Breast epithelium (tissue), 4 donors: ENCODE measurements around the gene NKD2. TPM values are rescaled to one million over a fixed set of nuclear protein-coding genes. Genes with fewer than 3 reads are reported as not detected.

Experiments used
- DNase-seq, 2 donors: peaks; one replicate each; pipeline ENCODE4 v3.0.0-alpha.2; 2019; ENCODE audit warnings: low spot score in 2 of 2
- H3K27ac ChIP-seq, 2 donors: fragments of 200-600 bp; sonication (generic) in 1 of 2; one replicate each; pipeline ENCODE4 v1.5.1; 2016 to 2019; ENCODE audit warnings: mild to moderate bottlenecking in 1 of 2
- H3K27me3 ChIP-seq, 2 donors: fragments of 200-600 bp; sonication (generic) in 1 of 2; one replicate each; pipeline versions ENCODE4 v1.5.1 to v1.6.0; 2017 to 2019; ENCODE audit warnings: control low read depth in 1 of 2, mild to moderate bottlenecking in 1 of 2
- H3K36me3 ChIP-seq: fragments of 200-600 bp; one replicate; pipeline ENCODE4 v1.5.1; 2019
- H3K4me1 ChIP-seq, 2 donors: fragments of 200-600 bp; sonication (generic); one replicate each; pipeline ENCODE4 v1.5.1; 2016 to 2019; ENCODE audit warnings: control low read depth in 1 of 2
- H3K4me3 ChIP-seq, 3 donors: fragments of 200-600 bp; sonication (generic); 1 replicate in 2 of 3; 2 replicates in 1 of 3; pipeline ENCODE4 v1.5.1; 2016 to 2019; ENCODE audit warnings: mild to moderate bottlenecking in 3 of 3, moderate library complexity in 2 of 3
- H3K9me3 ChIP-seq, 2 donors: fragments of 200-600 bp; sonication (generic) in 1 of 2; one replicate each; pipeline ENCODE4 v1.5.1; 2016 to 2019; ENCODE audit warnings: control low read depth in 1 of 2
- CTCF ChIP-seq, 3 donors: fragments of 450-650 bp; IDR thresholded peaks; one replicate each; pipeline ENCODE4 v1.5.1; 2016 to 2017; ENCODE audit warnings: antibody characterized with exemption in 3 of 3, mild to moderate bottlenecking in 3 of 3, moderate library complexity in 3 of 3
- POLR2A ChIP-seq: fragments of 450-650 bp; IDR thresholded peaks from one replicate; pipeline ENCODE4 v1.6.1; 2016; ENCODE audit warnings: antibody characterized with exemption, mild to moderate bottlenecking, moderate library complexity
- POLR2AphosphoS5 ChIP-seq, 3 donors: sonication (generic); formaldehyde crosslinking; IDR thresholded peaks; one replicate each; pipeline ENCODE4 v1.6.1; 2017; ENCODE audit warnings: antibody characterized with exemption in 3 of 3
- intact Hi-C: fragments of 100-400 bp; cut with DNase I; formaldehyde crosslinking; loops from one replicate; pipeline ENCODE4 v1.15.1; 2023; ENCODE audit warnings: low total_unique reads
- total RNA-seq, 3 donors: library from RNA; depleted of rRNA; stranded (reverse); fragments of >200 nt; gene quantifications; one replicate each; pipeline ENCODE4 v1.1.0, GENCODE V29; 2016

The NKD2 gene
- total RNA-seq, 3 donors from 2014 or later, result 5.9 to 16.7 TPM; not detected in 1

DNA sequence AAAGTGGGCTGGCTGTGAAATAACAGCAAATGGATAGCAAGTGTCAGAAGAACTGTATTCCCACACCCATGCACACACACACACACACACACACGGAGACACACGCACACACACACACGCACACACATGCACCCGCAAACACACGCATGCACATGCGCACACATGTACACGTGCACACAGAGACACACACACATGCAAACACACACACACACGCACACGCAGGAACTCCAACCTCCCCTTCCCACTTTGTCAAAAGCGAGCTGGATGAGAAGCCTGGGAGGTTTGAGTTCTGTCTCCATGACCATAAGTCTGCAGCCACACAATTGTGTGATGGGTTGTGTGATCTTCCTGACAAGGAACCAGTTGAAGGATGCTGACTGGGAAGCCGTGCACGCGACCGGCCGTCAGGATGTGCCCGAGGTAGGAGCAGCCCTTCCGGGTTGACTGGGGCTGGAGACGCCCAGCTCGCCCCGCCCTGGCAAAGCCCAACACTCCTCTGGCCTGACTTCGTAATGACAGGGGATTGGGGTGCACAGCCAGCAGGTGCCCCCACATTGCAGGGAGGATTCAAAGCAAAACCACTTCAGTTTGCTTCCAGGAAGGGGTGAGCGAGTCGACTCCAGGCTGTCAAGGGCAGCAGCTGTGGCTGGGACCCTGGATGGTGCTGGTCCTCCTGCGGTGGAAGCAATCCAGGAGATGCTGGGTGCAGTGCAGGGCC lies 29.3 kb upstream of the NKD2 start:
- Histone ChIP-seq H3K27ac (peak overlapping the region; percentile 76 to 89), H3K4me1 (no peaks in the 10 kb centered on the region), H3K9me3 (no peaks in the 10 kb centered on the region), H3K36me3 (no peaks in the 10 kb centered on the region), H3K4me3 (no peak overlapping the region), H3K27me3 (no peaks in the 10 kb centered on the region)
- peak in 1 of 2 donors; percentile 15 for DNase-seq
- TF ChIP-seq POLR2A, result no peak
- no peak for TF ChIP-seq POLR2AphosphoS5 (IDR thresholded peaks at IDR 0.05)
- TF ChIP-seq CTCF (IDR thresholded peaks at IDR 0.05), result no peak
- intact Hi-C loops, result no loop called here

DNA sequence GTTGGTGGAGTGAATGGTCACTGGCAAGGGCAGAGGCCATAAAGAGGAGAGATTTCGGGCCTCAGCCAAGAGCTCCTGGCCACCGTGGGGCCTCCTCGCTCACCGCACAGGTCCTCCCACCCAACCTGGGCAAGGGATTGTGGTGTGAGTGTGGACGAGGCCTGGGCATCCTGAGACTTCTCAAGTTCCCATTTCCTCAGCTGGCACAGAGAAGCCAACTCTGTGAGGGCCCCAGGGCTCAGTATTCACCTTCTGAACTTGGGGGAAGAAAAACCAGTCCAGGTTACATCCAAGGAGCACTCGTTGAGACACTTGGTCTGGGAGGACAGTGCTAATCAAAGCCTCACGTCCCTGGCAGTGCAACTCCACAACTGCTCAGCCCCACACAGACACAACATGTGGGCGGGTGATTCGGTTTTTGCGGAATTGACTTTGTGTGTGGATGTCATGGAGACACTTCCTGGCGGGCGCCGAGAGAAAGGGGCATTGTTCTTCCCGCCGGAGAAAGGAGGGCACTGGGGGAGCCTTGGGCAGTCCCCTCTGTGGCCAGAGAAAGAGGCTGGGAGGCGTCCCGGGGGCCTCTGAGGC lies 28.5 kb upstream of the NKD2 start:
- peak overlapping the region in 2 of 3 donors; percentile 1 to 46 for H3K4me3 ChIP-seq
- H3K9me3 ChIP-seq, result no peaks in the 10 kb centered on the region
- no peaks in the 10 kb centered on the region for H3K27me3 ChIP-seq
- peak in 1 of 3 donors; percentile 15 for TF ChIP-seq POLR2AphosphoS5 (IDR thresholded peaks at IDR 0.05)
- TF ChIP-seq CTCF (IDR thresholded peaks at IDR 0.05), result no peak
- DNase-seq, result peak in 1 of 2 donors; percentile 77
- intact Hi-C loops, result no loop called here
- peak overlapping the region; percentile 76 to 89 for H3K27ac ChIP-seq
- H3K36me3 ChIP-seq, result no peaks in the 10 kb centered on the region
- no peaks in the 10 kb centered on the region for H3K4me1 ChIP-seq

GRCh38 chr5:980966-981365 lies 27.6 kb upstream of the NKD2 start:
- no peaks in the 10 kb centered on the region for H3K4me1 ChIP-seq
- intact Hi-C loops, result no loop called here
- peak in 1 of 2 donors; percentile 43 for DNase-seq
- H3K27ac ChIP-seq, result peak overlapping the region; percentile 76 to 89
- no peaks in the 10 kb centered on the region for H3K36me3 ChIP-seq
- TF ChIP-seq CTCF (IDR thresholded peaks at IDR 0.05), result no peak
- TF ChIP-seq POLR2AphosphoS5 (IDR thresholded peaks at IDR 0.05), result peak in 1 of 3 donors; percentile 14
- no peaks in the 10 kb centered on the region for H3K27me3 ChIP-seq
- no peaks in the 10 kb centered on the region for H3K9me3 ChIP-seq
- H3K4me3 ChIP-seq, result peak overlapping the region in 1 of 3 donors; percentile 46

- Histone ChIP-seq H3K36me3 (no peaks in the 10 kb centered on the region), H3K27me3 (no peaks in the 10 kb centered on the region), H3K9me3 (no peaks in the 10 kb centered on the region), H3K27ac (peak overlapping the region; percentile 50 to 80), H3K4me3 (no peak overlapping the region), H3K4me1 (no peaks in the 10 kb centered on the region)
- peak in 1 of 2 donors; percentile 17 for DNase-seq
- intact Hi-C loops, result no loop called here
- TF ChIP-seq CTCF (IDR thresholded peaks at IDR 0.05) (no peak), POLR2A (no peak), POLR2AphosphoS5 (IDR thresholded peaks at IDR 0.05) (no peak)
These were observed 27.1 kb upstream of the NKD2 start for GRCh38 chr5:981456-981855.
